Loucy (cell line): ENCODE results near the gene SLC1A1.

Experiments used
- H2AFZ ChIP-seq: fragments of 200-600 bp; sonication (generic); 2 replicates; pipeline ENCODE4 v1.6.0; 2016; ENCODE audit warnings: antibody characterized with exemption, mild to moderate bottlenecking, low read length, moderate library complexity
- H3F3A ChIP-seq: fragments of 200-600 bp; 2 replicates; pipeline ENCODE4 v1.6.0; 2016; ENCODE audit warnings: antibody characterized with exemption, low read depth, mild to moderate bottlenecking
- H3K27me3 ChIP-seq: fragments of 200-600 bp; sonication (generic); 2 replicates; pipeline ENCODE4 v1.6.1; 2014; ENCODE audit warnings: low read length, mild to moderate bottlenecking; ENCODE audit not compliant: insufficient read depth, poor library complexity, severe bottlenecking
- H3K36me3 ChIP-seq: fragments of 200-600 bp; sonication (generic); 2 replicates; pipeline ENCODE4 v1.6.1; 2016; ENCODE audit warnings: low read length; ENCODE audit not compliant: insufficient read depth
- H3K4me1 ChIP-seq: fragments of 200-600 bp; sonication (generic); 2 replicates; pipeline ENCODE4 v1.5.1; 2014; ENCODE audit warnings: low read length, mild to moderate bottlenecking; ENCODE audit not compliant: insufficient read depth, poor library complexity, severe bottlenecking
- H3K4me2 ChIP-seq: fragments of 200-600 bp; sonication (generic); 2 replicates; pipeline ENCODE4 v1.6.0; 2014; ENCODE audit warnings: antibody characterized with exemption, low read length, low read depth, mild to moderate bottlenecking; ENCODE audit not compliant: poor library complexity, severe bottlenecking
- H3K4me3 ChIP-seq: fragments of 200-600 bp; sonication (generic); 2 replicates; pipeline ENCODE4 v1.5.1; 2014; ENCODE audit warnings: low read length, mild to moderate bottlenecking, mixed read lengths; ENCODE audit not compliant: poor library complexity, severe bottlenecking
- H3K79me2 ChIP-seq: fragments of 200-600 bp; sonication (generic); 2 replicates; pipeline ENCODE4 v1.6.1; 2014; ENCODE audit warnings: low read length; ENCODE audit not compliant: insufficient read depth
- H3K9ac ChIP-seq: fragments of 200-600 bp; sonication (generic); 2 replicates; pipeline ENCODE4 v1.6.0; 2014; ENCODE audit warnings: mild to moderate bottlenecking, low read depth, low read length, moderate library complexity; ENCODE audit not compliant: poor library complexity, severe bottlenecking
- H3K9me2 ChIP-seq: fragments of 200-600 bp; sonication (generic); replicated peaks from 2 replicates; pipeline ENCODE4 v1.6.1; 2016; ENCODE audit warnings: low read depth, low read length, mixed read lengths
- H3K9me3 ChIP-seq: fragments of 200-600 bp; sonication (generic); 2 replicates; pipeline ENCODE4 v1.6.1; 2014; ENCODE audit warnings: mild to moderate bottlenecking, antibody characterized with exemption, low read length, low read depth; ENCODE audit not compliant: insufficient read depth
- H4K20me1 ChIP-seq: fragments of 200-600 bp; sonication (generic); 2 replicates; pipeline ENCODE4 v1.6.0; 2014; ENCODE audit warnings: antibody characterized with exemption, low read length, mild to moderate bottlenecking; ENCODE audit not compliant: insufficient read depth, poor library complexity, severe bottlenecking
- CTCF ChIP-seq: fragments of 200-600 bp; sonication (generic); conservative IDR thresholded peaks from 2 replicates; pipeline ENCODE4 v1.5.1; 2014; ENCODE audit warnings: mild to moderate bottlenecking, antibody characterized with exemption, low read length
- EZH2phosphoT487 ChIP-seq: fragments of 200-600 bp; IDR thresholded peaks from 2 replicates; pipeline ENCODE4 v1.6.1; 2018; ENCODE audit warnings: antibody characterized with exemption, mild to moderate bottlenecking, moderate library complexity, borderline replicate concordance

Gene SLC1A1

GRCh38 chr9:4465910-4466309, 24.4 kb upstream of the SLC1A1 start:
- no peaks in the 10 kb centered on the region for H3K36me3 ChIP-seq
- H3K79me2 ChIP-seq = no peaks in the 10 kb centered on the region
- no peaks in the 10 kb centered on the region for H3K4me1 ChIP-seq
- no peak overlapping the region for H3K9ac ChIP-seq
- H3K4me3 ChIP-seq = no peak overlapping the region
- no peaks in the 10 kb centered on the region for H3F3A ChIP-seq
- H3K9me3 ChIP-seq = no peaks in the 10 kb centered on the region
- H3K27me3 ChIP-seq = no peaks in the 10 kb centered on the region
- H3K9me2 ChIP-seq = no peaks in the 10 kb centered on the region
- TF ChIP-seq EZH2phosphoT487 (no peak), CTCF (no peak)
- H2AFZ ChIP-seq = no peak overlapping the region
- H3K4me2 ChIP-seq = no peak overlapping the region
- no peaks in the 10 kb centered on the region for H4K20me1 ChIP-seq

DNA sequence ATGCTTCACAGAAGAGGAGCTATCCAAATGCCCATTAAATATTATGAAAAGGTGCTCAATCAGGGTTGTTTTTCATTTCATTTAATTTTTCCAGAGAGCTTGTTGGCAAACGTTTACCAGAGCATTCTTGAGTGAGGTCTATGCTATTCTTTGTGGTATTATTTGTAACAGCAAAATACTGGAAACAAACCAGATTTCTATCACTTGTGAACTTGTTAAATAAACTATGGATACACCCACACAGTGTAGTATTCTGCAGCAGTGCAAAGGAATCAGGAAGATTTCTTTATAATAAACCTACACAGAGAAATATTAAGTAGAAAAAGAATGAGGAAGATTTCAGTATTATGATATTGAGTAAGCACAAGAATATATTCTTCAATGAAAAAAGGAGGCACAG, 15.0 kb upstream of the SLC1A1 start:
- Histone ChIP-seq H2AFZ (no peak overlapping the region), H3K4me1 (no peaks in the 10 kb centered on the region), H4K20me1 (no peaks in the 10 kb centered on the region)

GRCh38 chr9:4486176-4486575, 4.1 kb upstream of the SLC1A1 start:
- TF ChIP-seq EZH2phosphoT487 (no peak), CTCF (no peak)
- H2AFZ ChIP-seq = no peak overlapping the region
- no peaks in the 10 kb centered on the region for H3K36me3 ChIP-seq
- H3K4me2 ChIP-seq = no peak overlapping the region
- H4K20me1 ChIP-seq = no peaks in the 10 kb centered on the region
- H3K4me1 ChIP-seq = no peaks in the 10 kb centered on the region
- H3K9me3 ChIP-seq = no peaks in the 10 kb centered on the region
- H3K27me3 ChIP-seq = no peaks in the 10 kb centered on the region
- H3K9ac ChIP-seq = no peak overlapping the region
- no peaks in the 10 kb centered on the region for H3F3A ChIP-seq
- no peak overlapping the region for H3K4me3 ChIP-seq
- H3K9me2 ChIP-seq = no peaks in the 10 kb centered on the region
- H3K79me2 ChIP-seq = no peaks in the 10 kb centered on the region

More for the DNA sequence above, 15.0 kb upstream of the SLC1A1 start:
- H3K4me2 ChIP-seq = no peak overlapping the region
- H3K79me2 ChIP-seq = no peaks in the 10 kb centered on the region
- H3K9ac ChIP-seq = no peak overlapping the region
- H3K27me3 ChIP-seq = no peaks in the 10 kb centered on the region
- no peak overlapping the region for H3K4me3 ChIP-seq
- no peak for TF ChIP-seq EZH2phosphoT487
- H3F3A ChIP-seq = no peaks in the 10 kb centered on the region
- no peaks in the 10 kb centered on the region for H3K36me3 ChIP-seq
- H3K9me2 ChIP-seq = no peaks in the 10 kb centered on the region
- no peaks in the 10 kb centered on the region for H3K9me3 ChIP-seq

- Histone ChIP-seq H3K4me1 (no peaks in the 10 kb centered on the region), H2AFZ (no peak overlapping the region), H3K4me3 (no peak overlapping the region), H4K20me1 (no peaks in the 10 kb centered on the region), H3K36me3 (no peaks in the 10 kb centered on the region), H3K4me2 (no peak overlapping the region), H3F3A (no peaks in the 10 kb centered on the region), H3K9ac (no peak overlapping the region), H3K9me2 (no peaks in the 10 kb centered on the region), H3K79me2 (no peaks in the 10 kb centered on the region), H3K27me3 (no peaks in the 10 kb centered on the region), H3K9me3 (no peaks in the 10 kb centered on the region)
- TF ChIP-seq CTCF = no peak
- no peak for TF ChIP-seq EZH2phosphoT487
Measured at GRCh38 chr9:4489562-4489918, 728 bp upstream of the SLC1A1 start.
